IMR-90 (cell line): ENCODE measurements around the gene CAPS2. TPM values are rescaled to one million over a fixed set of nuclear protein-coding genes. Genes with fewer than 3 reads are reported as not detected.

Experiments used
- ATAC-seq: fragments of 200-7000 bp; cut with Tn5 transposase; 2 replicates; pipeline ENCODE4 v1.9.1; 2020; ENCODE audit warnings: low read depth, mild to moderate bottlenecking, moderate library complexity
- BruUV-seq: library from RNA; stranded (reverse); fragments of 400-500 nt; replicated peaks from 2 replicates; lab custom pipeline; 2021; lab: Mats Ljungman, UMichigan
- CTCF ChIA-PET: fragments of 300-600 bp; formaldehyde crosslinking; extraction: SDS; loops from one replicate; lab custom pipeline; 2021; ENCODE audit warnings: antibody characterized with exemption; lab: Yijun Ruan, JAX
- POLR2A ChIA-PET: fragments of 300-600 bp; sonication (Branson Sonifier 250); formaldehyde crosslinking; loops from one replicate; lab custom pipeline; 2022; ENCODE audit warnings: antibody characterized with exemption; ENCODE audit not compliant: unreplicated experiment; lab: Charles Lee
- DNase-seq: peaks from one replicate; pipeline ENCODE4 v3.0.0; 2013
- H2AFZ ChIP-seq: replicated peaks from 2 replicates; pipeline ENCODE3; 2013; ENCODE audit warnings: low read length, mild to moderate bottlenecking; ENCODE audit not compliant: poor library complexity
- H2AK5ac ChIP-seq: 2 replicates; pipeline ENCODE4 v1.6.1; 2013; ENCODE audit warnings: low read depth, low read length, inconsistent platforms
- H2AK9ac ChIP-seq: replicated peaks from 2 replicates; pipeline ENCODE3; 2013; ENCODE audit warnings: mild to moderate bottlenecking, low read depth, low read length, moderate library complexity; ENCODE audit not compliant: poor library complexity
- H2BK120ac ChIP-seq: 2 replicates; pipeline ENCODE4 v1.6.1; 2013; ENCODE audit warnings: low read depth, low read length, inconsistent platforms
- H2BK15ac ChIP-seq: 3 replicates; pipeline ENCODE4 v1.6.1; 2013; ENCODE audit warnings: low read depth, low read length, inconsistent platforms
- H2BK20ac ChIP-seq: 2 replicates; pipeline ENCODE4 v1.6.1; 2013; ENCODE audit warnings: low read depth, mild to moderate bottlenecking, inconsistent platforms, low read length, moderate library complexity
- H2BK5ac ChIP-seq: 2 replicates; pipeline ENCODE4 v1.6.1; 2013; ENCODE audit warnings: mild to moderate bottlenecking, low read depth, low read length, inconsistent platforms; ENCODE audit not compliant: poor library complexity, severe bottlenecking
- H3K14ac ChIP-seq: replicated peaks from 2 replicates; pipeline ENCODE4 v1.6.1; 2013; ENCODE audit warnings: low read depth, low read length, inconsistent platforms
- H3K18ac ChIP-seq: 2 replicates; pipeline ENCODE4 v1.6.1; 2013; ENCODE audit warnings: low read depth, low read length, control low read depth
- H3K23ac ChIP-seq: 2 replicates; pipeline ENCODE4 v1.6.1; 2013; ENCODE audit warnings: low read depth, low read length, inconsistent platforms
- H3K27ac ChIP-seq: 2 replicates; pipeline ENCODE4 v1.5.1; 2013; ENCODE audit warnings: mild to moderate bottlenecking, control low read depth, low read length; ENCODE audit not compliant: insufficient read depth
- H3K27me3 ChIP-seq: 2 replicates; pipeline ENCODE4 v1.6.1; 2013; ENCODE audit warnings: low read length; ENCODE audit not compliant: control insufficient read depth, insufficient read depth
- H3K36me3 ChIP-seq: 2 replicates; pipeline ENCODE4 v1.6.1; 2013; ENCODE audit warnings: low read length, mixed read lengths; ENCODE audit not compliant: control insufficient read depth, insufficient read depth
- H3K4ac ChIP-seq: 2 replicates; pipeline ENCODE4 v1.6.1; 2013; ENCODE audit warnings: low read depth, low read length, inconsistent platforms
- H3K4me1 ChIP-seq: 2 replicates; pipeline ENCODE4 v1.6.1; 2013; ENCODE audit warnings: low read length, mixed read lengths; ENCODE audit not compliant: control insufficient read depth, insufficient read depth
- H3K4me2 ChIP-seq: 2 replicates; pipeline ENCODE4 v1.6.1; 2013; ENCODE audit warnings: low read depth, mild to moderate bottlenecking, control low read depth, low read length, moderate library complexity
- H3K4me3 ChIP-seq: 2 replicates; pipeline ENCODE4 v1.5.1; 2013; ENCODE audit warnings: low read depth, mild to moderate bottlenecking, control low read depth, low read length, moderate library complexity; ENCODE audit not compliant: insufficient read depth
- H3K56ac ChIP-seq: 2 replicates; pipeline ENCODE4 v1.6.1; 2013; ENCODE audit warnings: low read length, inconsistent platforms; ENCODE audit not compliant: insufficient read depth; ENCODE audit errors: extremely low read depth
- H3K79me1 ChIP-seq, 2 experiments: 2 replicates each; pipeline ENCODE4 v1.6.1; 2013; ENCODE audit warnings: low read length in 2 of 2, inconsistent platforms in 1 of 2, low read depth in 1 of 2
- H3K9ac ChIP-seq: 2 replicates; pipeline ENCODE4 v1.6.1; 2013; ENCODE audit warnings: low read depth, low read length, control low read depth
- H3K9me1 ChIP-seq: 2 replicates; pipeline ENCODE4 v1.6.1; 2013; ENCODE audit warnings: low read length, inconsistent platforms; ENCODE audit not compliant: insufficient read depth
- H3K9me3 ChIP-seq: 2 replicates; pipeline ENCODE4 v1.6.1; 2013; ENCODE audit warnings: low read length; ENCODE audit not compliant: control insufficient read depth, insufficient read depth
- H4K20me1 ChIP-seq: 2 replicates; pipeline ENCODE4 v1.6.1; 2013; ENCODE audit warnings: low read length, inconsistent platforms; ENCODE audit not compliant: insufficient read depth
- H4K5ac ChIP-seq: 2 replicates; pipeline ENCODE4 v1.6.1; 2013; ENCODE audit warnings: mild to moderate bottlenecking, low read depth, low read length, control low read depth
- H4K8ac ChIP-seq, 2 experiments: 2 replicates each; pipeline ENCODE4 v1.6.1; 2013; ENCODE audit warnings: low read depth in 2 of 2, low read length in 2 of 2, control low read depth in 1 of 2, inconsistent platforms in 1 of 2
- H4K91ac ChIP-seq: 2 replicates; pipeline ENCODE4 v1.6.1; 2013; ENCODE audit warnings: low read depth, low read length, inconsistent platforms; ENCODE audit not compliant: insufficient read depth
- NFE2L2 ChIP-seq: fragments of 150-350 bp; IDR thresholded peaks from 2 replicates; pipeline ENCODE4 v1.6.1; 2016; ENCODE audit warnings: low read depth, mild to moderate bottlenecking, low read length
- WGBS, 2 experiments: methylation state at CpG; one replicate each; pipeline versions ENCODE4 v1.1.5 to v1.1.7; 2013; ENCODE audit warnings: missing lambda C conversion rate in 2 of 2; ENCODE audit not compliant: insufficient read length in 1 of 2; ENCODE audit errors: extremely low coverage in 2 of 2; 5-methylcytosine and 5-hydroxymethylcytosine counted together
- dilution Hi-C: fragments of 300-500 bp; cut with HindIII; formaldehyde crosslinking; loops from one replicate; pipeline ENCODE4 v1.14.3; 2018; ENCODE audit warnings: low sequenced_read_pairs; ENCODE audit not compliant: unreplicated experiment
- in situ Hi-C: fragments of 300-500 bp; cut with MboI; formaldehyde crosslinking; loops from 3 replicates; pipeline ENCODE4 v1.14.3; 2019; ENCODE audit warnings: low sequenced_read_pairs, inconsistent platforms, mixed read lengths
- intact Hi-C: fragments of 100-400 bp; cut with micrococcal nuclease; formaldehyde crosslinking; loops from 2 replicates; pipeline ENCODE4 v1.10.0; 2022
- polyA plus RNA-seq, 3 experiments: library from polyadenylated mRNA; depleted of rRNA; stranded (reverse); fragments of >200 nt; gene quantifications; 2 replicates each; pipeline ENCODE4 v1.2.3, GENCODE V29; 2012; ENCODE audit warnings: low replicate concordance in 1 of 3
- total RNA-seq: library from RNA; depleted of rRNA; stranded (reverse); fragments of >200 nt; gene quantifications from 2 replicates; pipeline ENCODE4 v1.2.3, GENCODE V29; 2012

The CAPS2 gene
- total and polyA plus RNA-seq, 2 of the 4 experiments (the other 2 are of a cell fraction): 1.2 to 2.7 TPM

DNA sequence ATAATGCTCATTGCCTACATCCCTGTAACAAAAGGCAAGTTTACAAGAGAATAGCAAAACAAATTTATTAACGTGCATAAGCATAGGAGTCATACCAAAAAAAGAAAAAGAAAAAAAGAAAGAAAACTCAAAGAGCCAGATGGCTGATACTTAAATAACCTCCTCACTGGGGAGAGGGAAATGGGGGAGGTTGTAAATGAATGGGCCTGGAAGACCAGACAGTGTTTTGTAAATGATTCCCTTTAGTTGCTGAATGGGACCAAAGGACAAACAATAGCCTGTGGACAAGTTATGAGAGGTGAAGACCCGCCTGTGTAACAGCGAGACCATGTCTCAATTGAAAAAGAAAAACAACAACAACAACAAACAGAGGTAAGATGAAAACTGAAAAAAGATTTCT lies 35.3 kb downstream of the CAPS2 start:
- BruUV-seq: no TSS peak
- Histone ChIP-seq H2BK120ac (no peak overlapping the region), H3K9me1 (no peaks in the 10 kb centered on the region), H4K5ac (no peak overlapping the region), H3K14ac (no peak overlapping the region), H3K4me2 (no peak overlapping the region), H3K27me3 (no peaks in the 10 kb centered on the region), H2AK5ac (no peak overlapping the region), H3K56ac (no peak overlapping the region), H3K23ac (no peak overlapping the region), H4K20me1 (no peaks in the 10 kb centered on the region), H3K9ac (no peak overlapping the region), H3K4ac (no peak overlapping the region), H3K36me3 (no peaks in the 10 kb centered on the region), H3K27ac (no peak overlapping the region), H3K18ac (no peak overlapping the region), H2BK15ac (no peak overlapping the region), H2AK9ac (no peak overlapping the region), H2BK5ac (no peak overlapping the region), H2BK20ac (no peak overlapping the region), H3K4me3 (no peak overlapping the region), H4K8ac (no peak overlapping the region), H2AFZ (no peak overlapping the region), H3K9me3 (no peaks in the 10 kb centered on the region), H3K79me1 (no peaks in the 10 kb centered on the region), H4K91ac (no peak overlapping the region), H3K4me1 (no peaks in the 10 kb centered on the region)
- no peak for DNase-seq
- in situ Hi-C loops (loop anchor here (25.0 kb wide), 1 partner anchor 607 kb away; no protein-coding TSS in a partner anchor), intact Hi-C loops (no loop called here), dilution Hi-C loops (no loop called here)
- no peak for ATAC-seq
- ChIA-PET CTCF (no interaction called here), POLR2A (no interaction called here)
- no peak for TF ChIP-seq NFE2L2
- WGBS, 2 experiments: no CpG with 5 or more reads among the region's 3 CpGs
